NCI-H1105 treated with DMSO at 0.1 percent for 48 hours (cell line): ENCODE data around the gene TOM1L2.

Source experiments
- DNase-seq: peaks from one replicate; lab custom pipeline; 2025; lab: John Stamatoyannopoulos, UW

The TOM1L2 gene

GRCh38 chr17:17848311-17849082, 123.7 kb downstream of the TOM1L2 start:
- DNase-seq = no peak

- no peak for DNase-seq
Measured at GRCh38 chr17:17847726-17848125, 124.5 kb downstream of the TOM1L2 start.

- no peak for DNase-seq
Measured at GRCh38 chr17:17847118-17847689, 125.0 kb downstream of the TOM1L2 start.

GRCh38 chr17:17846645-17847044, 125.6 kb downstream of the TOM1L2 start:
- DNase-seq = no peak

- DNase-seq = no peak
Measured at GRCh38 chr17:17846003-17846402, 126.2 kb downstream of the TOM1L2 start.

GRCh38 chr17:17845046-17845775, 127.0 kb downstream of the TOM1L2 start:
- DNase-seq = no peak

GRCh38 chr17:17844500-17844899, 127.7 kb downstream of the TOM1L2 start:
- no peak for DNase-seq

- DNase-seq = no peak
Measured at GRCh38 chr17:17844079-17844478, 128.1 kb downstream of the TOM1L2 start.

- DNase-seq = no peak
Measured at GRCh38 chr17:17843096-17843495, 129.1 kb downstream of the TOM1L2 start.

GRCh38 chr17:17842111-17842876, 129.9 kb downstream of the TOM1L2 start:
- DNase-seq = no peak

GRCh38 chr17:17841601-17842025, 130.6 kb downstream of the TOM1L2 start:
- no peak for DNase-seq

- peak; percentile 81 for DNase-seq
Measured at GRCh38 chr17:17840751-17841591, 131.2 kb downstream of the TOM1L2 start.

- peak; percentile 95 for DNase-seq
Measured at GRCh38 chr17:17839791-17840707, 132.2 kb downstream of the TOM1L2 start.

GRCh38 chr17:17837966-17838962, 133.9 kb downstream of the TOM1L2 start:
- DNase-seq = peak; percentile 32

GRCh38 chr17:17837380-17837821, 134.8 kb downstream of the TOM1L2 start:
- no peak for DNase-seq

GRCh38 chr17:17836818-17837379, 135.3 kb downstream of the TOM1L2 start, which contains the start of gene SREBF1:
TSS of gene SREBF1 (minus strand) at chr17:17836986. CDS start at chr17:17836817, 169 bp downstream.
- DNase-seq = no peak

GRCh38 chr17:17836250-17836817, 135.9 kb downstream of the TOM1L2 start:
- DNase-seq = peak; percentile 95
